ENCODE measurements around the gene APEH. TPM values are rescaled to one million over a fixed set of nuclear protein-coding genes. Genes with fewer than 3 reads are reported as not detected.

The APEH gene
- total and polyA plus RNA-seq, 10 of the 15 experiments (the other 5 are each of a cell fraction or from before 2014, with no cell fraction given): 74.4 to 214 (median 131) TPM

DNA sequence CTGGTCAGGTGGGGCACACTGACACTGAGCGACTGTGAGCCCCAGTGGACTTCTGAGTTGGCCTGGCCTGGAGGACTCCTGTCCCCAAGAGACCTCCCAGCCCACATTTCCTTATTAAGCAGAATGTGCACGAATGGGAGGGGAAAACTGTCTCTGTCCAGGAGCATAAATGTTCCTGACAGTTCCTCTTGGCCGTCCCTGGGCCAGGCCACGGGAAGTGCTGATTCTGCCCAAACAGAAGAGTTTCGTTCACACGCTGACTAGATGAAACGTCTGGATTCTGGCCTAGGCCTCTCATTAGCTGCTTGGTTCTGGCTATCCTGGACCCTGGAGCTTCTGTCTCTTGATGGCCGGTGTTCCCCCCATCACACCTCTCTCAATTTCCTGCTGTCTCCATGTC lies 29.5 kb upstream of the APEH start:
- intact Hi-C loops (cut with micrococcal nuclease; ENCODE audit: unreplicated experiment) (no loop called here), in situ Hi-C loops (cut with MboI) (no loop called here)
- H3K9me3 ChIP-seq (replicated peaks; ENCODE audit: control insufficient read depth, insufficient read depth, low read length): no peaks in the 10 kb centered on the region
- RAD21 ChIA-PET (ENCODE audit: unreplicated experiment): no interaction called here
- BruUV-seq (replicated peaks): no TSS peak
- ATAC-seq: no peak
- H3K9ac ChIP-seq (ENCODE audit: control insufficient read depth, insufficient read depth, low read length): no peak overlapping the region
- CTCF ChIA-PET: interaction anchor here (0.6 kb wide), 1 partner anchor 100 kb away, joined by 3 read pairs; no protein-coding TSS in a partner anchor
- H3K36me3 ChIP-seq (ENCODE audit: control insufficient read depth in 2 of 2, insufficient read depth in 2 of 2, low read length in 1 of 2): no peaks in the 10 kb centered on the region
- POLR2A ChIA-PET: no interaction called here
- 18% methylated on average over 8 of the region's 8 CpGs for WGBS (ENCODE audit: insufficient coverage, insufficient replicate concordance, low lambda C conversion rate, missing lambda C conversion rate)
- FAIRE-seq: no peak
- no peaks in the 10 kb centered on the region for H3K27me3 ChIP-seq (replicated peaks in 1 of 2; ENCODE audit: control insufficient read depth in 2 of 2, insufficient read depth in 2 of 2, low read length in 1 of 2)
- H3K27ac ChIP-seq (ENCODE audit: control insufficient read depth, insufficient read depth): no peak overlapping the region
- H3K4me2 ChIP-seq (ENCODE audit: control insufficient read depth, insufficient read depth): no peak overlapping the region
- H4K20me1 ChIP-seq (ENCODE audit: control insufficient read depth, insufficient read depth): no peaks in the 10 kb centered on the region
- no peak overlapping the region for H3K4me3 ChIP-seq
- peaks cover 9% of the 10 kb centered on the region for H3K4me1 ChIP-seq (ENCODE audit: control insufficient read depth, insufficient read depth, low read length)
- TF ChIP-seq NFXL1 (IDR thresholded peaks at IDR 0.05; ENCODE audit: borderline replicate concordance) (no peak), ZSCAN29 (IDR thresholded peaks at IDR 0.05) (no peak), TAF1 (IDR thresholded peaks at IDR 0.05; ENCODE audit: borderline replicate concordance, low read depth, low read length) (no peak)
- TF ChIP-seq, protein P1, sequence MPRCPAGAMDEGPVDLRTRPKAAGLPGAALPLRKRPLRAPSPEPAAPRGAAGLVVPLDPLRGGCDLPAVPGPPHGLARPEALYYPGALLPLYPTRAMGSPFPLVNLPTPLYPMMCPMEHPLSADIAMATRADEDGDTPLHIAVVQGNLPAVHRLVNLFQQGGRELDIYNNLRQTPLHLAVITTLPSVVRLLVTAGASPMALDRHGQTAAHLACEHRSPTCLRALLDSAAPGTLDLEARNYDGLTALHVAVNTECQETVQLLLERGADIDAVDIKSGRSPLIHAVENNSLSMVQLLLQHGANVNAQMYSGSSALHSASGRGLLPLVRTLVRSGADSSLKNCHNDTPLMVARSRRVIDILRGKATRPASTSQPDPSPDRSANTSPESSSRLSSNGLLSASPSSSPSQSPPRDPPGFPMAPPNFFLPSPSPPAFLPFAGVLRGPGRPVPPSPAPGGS (IDR thresholded peaks at IDR 0.05; ENCODE audit: borderline replicate concordance, insufficient read depth, low read depth, low read length, poor library complexity, severe bottlenecking): no peak
- DNase-seq (ENCODE audit: low read depth, low spot score): no peak
- no peaks in the 10 kb centered on the region for H3K79me2 ChIP-seq (ENCODE audit: control insufficient read depth, insufficient read depth, low read length)
- SMC1A ChIA-PET (ENCODE audit: uncharacterized antibody, unreplicated experiment): no interaction called here
- no peak overlapping the region for H2AFZ ChIP-seq (ENCODE audit: control insufficient read depth, low read depth, low read length)

DNA sequence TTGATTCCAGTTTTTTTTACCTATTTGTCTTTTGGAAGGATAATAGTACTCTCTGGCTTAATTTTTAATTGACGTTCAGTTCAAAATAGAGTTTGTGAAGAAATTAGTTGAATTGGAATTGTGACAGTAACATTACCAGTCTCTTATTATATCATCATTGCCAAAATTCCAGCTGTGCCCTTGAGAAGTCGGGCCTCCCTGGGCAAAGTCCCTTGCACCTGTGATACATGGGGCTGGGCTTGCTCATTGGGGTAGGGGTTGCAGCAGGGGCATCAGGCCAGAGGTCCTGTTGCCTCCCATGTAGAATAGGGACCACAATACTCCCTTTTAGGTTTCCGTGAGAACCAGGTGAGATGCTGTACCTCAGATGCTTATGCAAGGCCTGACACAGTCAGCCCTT lies 27.9 kb upstream of the APEH start:
- POLR2A ChIA-PET: no interaction called here
- no peaks in the 10 kb centered on the region for H3K9me3 ChIP-seq (replicated peaks; ENCODE audit: control insufficient read depth, insufficient read depth, low read length)
- 14% methylated on average over 3 of the region's 3 CpGs for WGBS (ENCODE audit: insufficient coverage, insufficient replicate concordance, low lambda C conversion rate, missing lambda C conversion rate)
- intact Hi-C loops (cut with micrococcal nuclease; ENCODE audit: unreplicated experiment) (no loop called here), in situ Hi-C loops (cut with MboI) (no loop called here)
- no peaks in the 10 kb centered on the region for H4K20me1 ChIP-seq (ENCODE audit: control insufficient read depth, insufficient read depth)
- H3K4me1 ChIP-seq (ENCODE audit: control insufficient read depth, insufficient read depth, low read length): peaks cover 15% of the 10 kb centered on the region
- DNase-seq (ENCODE audit: low read depth, low spot score) (no peak), FAIRE-seq (no peak), ATAC-seq (no peak)
- no peak overlapping the region for H3K9ac ChIP-seq (ENCODE audit: control insufficient read depth, insufficient read depth, low read length)
- no peak overlapping the region for H3K4me3 ChIP-seq
- CTCF ChIA-PET: interaction anchor here (1.5 kb wide), 1 partner anchor 106 kb away, joined by 5 read pairs; no protein-coding TSS in a partner anchor
- no peaks in the 10 kb centered on the region for H3K36me3 ChIP-seq (ENCODE audit: control insufficient read depth in 2 of 2, insufficient read depth in 2 of 2, low read length in 1 of 2)
- no TSS peak for BruUV-seq (replicated peaks)
- SMC1A ChIA-PET (ENCODE audit: uncharacterized antibody, unreplicated experiment): no interaction called here
- RAD21 ChIA-PET (ENCODE audit: unreplicated experiment): no interaction called here
- no peak overlapping the region for H3K4me2 ChIP-seq (ENCODE audit: control insufficient read depth, insufficient read depth)
- H3K27ac ChIP-seq (ENCODE audit: control insufficient read depth, insufficient read depth): no peak overlapping the region
- H3K27me3 ChIP-seq (replicated peaks in 1 of 2; ENCODE audit: control insufficient read depth in 2 of 2, insufficient read depth in 2 of 2, low read length in 1 of 2): no peaks in the 10 kb centered on the region
- H2AFZ ChIP-seq (ENCODE audit: control insufficient read depth, low read depth, low read length): no peak overlapping the region
- H3K79me2 ChIP-seq (ENCODE audit: control insufficient read depth, insufficient read depth, low read length): no peaks in the 10 kb centered on the region
- TF ChIP-seq CREM (IDR thresholded peaks at IDR 0.05; ENCODE audit: low read depth) (no peak), YY1 (IDR thresholded peaks at IDR 0.05; ENCODE audit: low read depth, low read length) (no peak), EZH2 (IDR thresholded peaks at IDR 0.05; ENCODE audit: borderline replicate concordance, control insufficient read depth, low read depth, low read length) (no peak), STAT1 (conservative IDR thresholded peaks at IDR 0.05) (no peak), STAT3 (IDR thresholded peaks at IDR 0.05; ENCODE audit: low read depth, low read length) (no peak), SREBF2 (IDR thresholded peaks at IDR 0.05; ENCODE audit: low read length) (no peak), IRF4 (IDR thresholded peaks at IDR 0.05; ENCODE audit: low read depth, low read length) (no peak), MTA3 (IDR thresholded peaks at IDR 0.05; ENCODE audit: borderline replicate concordance, low read length) (no peak), FOXM1 (IDR thresholded peaks at IDR 0.05; ENCODE audit: low read depth, low read length) (no peak), ZNF207 (IDR thresholded peaks at IDR 0.05; ENCODE audit: borderline replicate concordance) (no peak), NR2F1 (conservative IDR thresholded peaks at IDR 0.05) (no peak), TARDBP (IDR thresholded peaks at IDR 0.05; ENCODE audit: borderline replicate concordance) (no peak), NFYA (IDR thresholded peaks at IDR 0.05; ENCODE audit: borderline replicate concordance, low read depth, low read length) (no peak)
- TF ChIP-seq, protein P2, sequence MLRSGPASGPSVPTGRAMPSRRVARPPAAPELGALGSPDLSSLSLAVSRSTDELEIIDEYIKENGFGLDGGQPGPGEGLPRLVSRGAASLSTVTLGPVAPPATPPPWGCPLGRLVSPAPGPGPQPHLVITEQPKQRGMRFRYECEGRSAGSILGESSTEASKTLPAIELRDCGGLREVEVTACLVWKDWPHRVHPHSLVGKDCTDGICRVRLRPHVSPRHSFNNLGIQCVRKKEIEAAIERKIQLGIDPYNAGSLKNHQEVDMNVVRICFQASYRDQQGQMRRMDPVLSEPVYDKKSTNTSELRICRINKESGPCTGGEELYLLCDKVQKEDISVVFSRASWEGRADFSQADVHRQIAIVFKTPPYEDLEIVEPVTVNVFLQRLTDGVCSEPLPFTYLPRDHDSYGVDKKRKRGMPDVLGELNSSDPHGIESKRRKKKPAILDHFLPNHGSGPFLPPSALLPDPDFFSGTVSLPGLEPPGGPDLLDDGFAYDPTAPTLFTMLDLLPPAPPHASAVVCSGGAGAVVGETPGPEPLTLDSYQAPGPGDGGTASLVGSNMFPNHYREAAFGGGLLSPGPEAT (IDR thresholded peaks at IDR 0.05; ENCODE audit: low read depth): no peak

Data from GM12878 (cell line).